KMS-11 (cell line): ENCODE data around the gene CELF4.

Experiments
- H2AFZ ChIP-seq: fragments of 200-600 bp; sonication (generic); 2 replicates; pipeline ENCODE4 v1.6.1; 2016; ENCODE audit warnings: antibody characterized with exemption, mixed run types, low read depth
- H3K27ac ChIP-seq: fragments of 200-600 bp; sonication (generic); 2 replicates; pipeline ENCODE4 v1.6.1; 2016; ENCODE audit warnings: mild to moderate bottlenecking, mixed run types
- H3K27me3 ChIP-seq: fragments of 200-600 bp; sonication (generic); 2 replicates; pipeline ENCODE4 v1.6.1; 2017; ENCODE audit warnings: mild to moderate bottlenecking, low read depth, mixed run types, moderate library complexity; ENCODE audit not compliant: insufficient read depth
- H3K36me3 ChIP-seq: fragments of 200-600 bp; sonication (generic); 2 replicates; pipeline ENCODE4 v1.6.1; 2017; ENCODE audit warnings: mild to moderate bottlenecking, mixed run types; ENCODE audit not compliant: insufficient read depth
- H3K4me1 ChIP-seq: fragments of 200-600 bp; sonication (generic); 2 replicates; pipeline ENCODE4 v1.6.1; 2016; ENCODE audit warnings: mild to moderate bottlenecking, low read depth, mixed run types; ENCODE audit not compliant: poor library complexity, severe bottlenecking
- H3K4me2 ChIP-seq: fragments of 200-600 bp; sonication (generic); 2 replicates; pipeline ENCODE4 v1.7.0; 2016; ENCODE audit warnings: mild to moderate bottlenecking, mixed run types
- H3K4me3 ChIP-seq: fragments of 200-600 bp; sonication (generic); IDR thresholded peaks from 2 replicates; pipeline ENCODE4 v1.6.1; 2017; ENCODE audit warnings: low read depth, low read length, mixed read lengths; ENCODE audit not compliant: insufficient read depth
- H3K79me2 ChIP-seq: fragments of 200-600 bp; sonication (generic); 2 replicates; pipeline ENCODE4 v1.6.1; 2016; ENCODE audit warnings: low read depth, mixed run types; ENCODE audit not compliant: insufficient read depth
- H3K9ac ChIP-seq: fragments of 200-600 bp; sonication (generic); 2 replicates; pipeline ENCODE4 v1.6.1; 2016; ENCODE audit warnings: mild to moderate bottlenecking, mixed run types
- H4K20me1 ChIP-seq: fragments of 200-600 bp; sonication (generic); 2 replicates; pipeline ENCODE4 v1.6.1; 2016; ENCODE audit warnings: mild to moderate bottlenecking, mixed run types; ENCODE audit not compliant: insufficient read depth
- CTCF ChIP-seq: fragments of 200-600 bp; sonication (generic); conservative IDR thresholded peaks from 2 replicates; pipeline ENCODE4 v1.6.1; 2017; ENCODE audit warnings: low read depth, mild to moderate bottlenecking, antibody characterized with exemption, low read length, moderate library complexity, mixed read lengths

The CELF4 gene

GRCh38 chr18:37392648-37393047 lies 172.9 kb downstream of the CELF4 start:
- no peak overlapping the region for H3K4me3 ChIP-seq
- H3K9ac ChIP-seq = no peak overlapping the region
- TF ChIP-seq CTCF = no peak
- H4K20me1 ChIP-seq = no peaks in the 10 kb centered on the region
- no peak overlapping the region for H2AFZ ChIP-seq
- no peaks in the 10 kb centered on the region for H3K27me3 ChIP-seq
- H3K79me2 ChIP-seq = no peaks in the 10 kb centered on the region
- no peak overlapping the region for H3K4me2 ChIP-seq
- H3K27ac ChIP-seq = no peak overlapping the region
- H3K36me3 ChIP-seq = no peaks in the 10 kb centered on the region
- no peaks in the 10 kb centered on the region for H3K4me1 ChIP-seq

- Histone ChIP-seq H3K36me3 (no peaks in the 10 kb centered on the region), H4K20me1 (no peaks in the 10 kb centered on the region), H3K27ac (no peak overlapping the region), H3K27me3 (no peaks in the 10 kb centered on the region), H3K9ac (no peak overlapping the region), H3K79me2 (no peaks in the 10 kb centered on the region), H3K4me2 (no peak overlapping the region), H3K4me3 (no peak overlapping the region), H2AFZ (no peak overlapping the region), H3K4me1 (no peaks in the 10 kb centered on the region)
- TF ChIP-seq CTCF = no peak
These were observed 173.7 kb downstream of the CELF4 start for GRCh38 chr18:37391698-37392548.

- no peak for TF ChIP-seq CTCF
- Histone ChIP-seq H3K27ac (no peak overlapping the region), H3K27me3 (no peaks in the 10 kb centered on the region), H3K4me1 (no peaks in the 10 kb centered on the region), H3K9ac (no peak overlapping the region), H3K79me2 (no peaks in the 10 kb centered on the region), H3K36me3 (no peaks in the 10 kb centered on the region), H3K4me3 (no peak overlapping the region), H2AFZ (no peak overlapping the region), H3K4me2 (no peak overlapping the region), H4K20me1 (no peaks in the 10 kb centered on the region)
These were observed 174.4 kb downstream of the CELF4 start for GRCh38 chr18:37391156-37391555.

GRCh38 chr18:37390687-37391086 lies 174.9 kb downstream of the CELF4 start:
- Histone ChIP-seq H3K27ac (no peak overlapping the region), H2AFZ (no peak overlapping the region), H3K4me2 (no peak overlapping the region), H3K4me3 (no peak overlapping the region), H3K27me3 (no peaks in the 10 kb centered on the region), H3K79me2 (no peaks in the 10 kb centered on the region), H3K4me1 (no peaks in the 10 kb centered on the region), H3K36me3 (no peaks in the 10 kb centered on the region), H4K20me1 (no peaks in the 10 kb centered on the region), H3K9ac (no peak overlapping the region)
- no peak for TF ChIP-seq CTCF
